ENCODE results near the gene CADM1.

The CADM1 gene

DNA sequence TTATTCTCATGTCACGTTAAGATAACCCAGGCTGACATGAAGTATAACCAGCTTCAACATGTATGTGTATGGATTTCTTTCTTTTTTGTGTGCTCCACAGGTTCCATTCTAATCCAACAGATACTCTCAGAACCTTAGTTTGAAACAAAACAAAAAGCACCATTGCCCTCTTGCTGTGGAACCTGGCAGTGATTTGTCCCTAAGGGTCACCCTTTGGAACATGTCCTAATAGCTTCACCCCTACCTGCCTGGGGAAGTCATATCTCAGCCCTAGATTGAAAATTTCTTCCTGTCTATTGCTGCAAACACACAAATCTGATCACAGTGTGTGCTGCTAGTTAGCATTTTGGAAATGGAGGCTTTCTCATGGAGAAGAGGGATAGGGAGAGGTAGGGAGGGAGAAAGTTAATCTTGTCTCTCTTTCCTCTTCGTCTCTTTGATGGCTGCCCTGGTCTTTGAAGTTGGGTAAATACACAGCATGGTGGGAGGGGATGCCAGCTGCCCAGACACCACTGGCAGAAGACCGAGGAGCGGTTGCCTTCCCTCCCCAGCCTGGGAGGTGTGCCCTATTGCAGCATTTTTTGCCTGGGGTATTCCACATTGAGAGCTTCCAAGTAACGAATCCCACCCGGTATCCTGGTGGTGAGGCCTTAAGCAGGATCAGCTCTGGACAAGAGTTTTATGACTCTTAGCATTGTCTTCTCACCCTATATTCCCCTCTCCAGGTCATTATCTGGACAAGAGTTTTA is 11.6 kb upstream of the CADM1 start:
- DNase-seq (ENCODE audit: low read depth in 2 of 2): no peak

DNA sequence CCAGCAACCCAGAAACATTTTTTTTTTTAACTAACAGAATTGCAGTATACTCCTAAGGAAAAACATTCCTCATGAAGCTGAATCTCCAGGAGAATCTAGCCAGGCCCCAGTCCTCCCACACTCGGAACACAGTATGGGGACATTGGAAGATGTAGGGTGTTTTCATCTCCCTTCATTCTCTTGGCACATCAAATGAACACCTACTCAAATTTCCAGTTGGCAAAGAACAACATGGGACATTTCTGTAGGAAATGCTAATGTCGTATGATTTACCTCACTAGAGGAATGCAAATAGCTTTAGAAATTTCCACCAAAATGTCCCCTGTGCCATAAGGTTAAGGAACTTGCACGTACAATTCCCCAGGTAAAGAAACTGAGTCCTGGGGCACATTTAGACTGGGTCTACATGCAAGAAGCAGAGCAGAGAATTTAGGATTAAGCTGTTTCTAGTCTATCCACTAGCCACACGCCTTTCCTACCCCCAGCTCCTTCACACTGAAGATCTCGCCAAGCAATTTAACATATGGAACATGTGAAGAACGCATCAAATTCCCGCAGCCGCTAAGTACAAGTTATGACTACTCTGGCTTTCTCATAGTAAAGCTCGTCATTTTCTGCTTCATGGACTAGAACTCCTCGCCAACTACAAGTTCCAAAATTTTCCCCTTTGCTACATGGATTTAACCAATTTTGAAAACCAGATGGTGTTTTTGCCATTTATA is 2.9 kb upstream of the CADM1 start:
- DNase-seq (ENCODE audit: low read depth in 2 of 2): no peak

DNA sequence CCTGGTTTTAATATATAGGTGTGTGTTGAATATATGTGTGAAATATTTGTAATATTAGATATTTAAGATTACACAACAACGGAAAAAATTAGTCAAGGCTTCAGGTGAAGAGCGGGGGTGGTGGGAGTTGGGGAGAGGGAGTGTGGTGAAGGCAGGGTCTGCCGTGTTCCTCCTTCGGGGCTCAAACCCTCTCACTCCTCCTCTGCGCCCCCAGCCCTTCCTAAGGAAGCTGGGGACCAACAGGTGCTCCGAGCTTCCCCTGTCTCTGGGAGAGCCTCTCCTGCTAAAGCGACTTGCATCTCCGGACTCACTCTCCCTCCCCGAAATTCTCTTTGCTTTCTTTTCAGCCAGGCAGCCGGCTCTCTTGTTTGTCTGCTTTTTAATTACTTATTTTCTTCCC is 960 bp upstream of the CADM1 start:
- DNase-seq (ENCODE audit: low read depth in 2 of 2): no peak

DNA sequence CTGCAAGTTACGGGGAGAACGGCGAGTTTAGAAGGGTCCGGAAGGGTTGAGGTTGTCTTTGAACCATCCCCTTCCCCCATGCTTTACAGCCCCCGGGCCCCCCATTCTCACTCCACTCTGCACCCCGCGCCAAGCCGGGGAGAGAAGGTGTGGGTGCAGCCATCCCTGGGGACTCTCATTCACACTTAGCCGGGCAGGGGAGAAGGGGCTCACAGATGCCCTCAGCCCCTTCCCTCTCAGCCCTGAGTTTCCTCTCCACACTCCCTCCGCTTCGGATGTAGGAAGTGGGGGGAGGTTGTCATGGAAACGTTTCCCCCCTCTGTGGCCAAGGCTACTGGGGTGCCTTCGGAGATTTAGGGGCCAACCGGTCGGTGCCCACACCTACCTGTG is 334 bp downstream of the CADM1 start:
- DNase-seq (ENCODE audit: low read depth in 2 of 2): no peak

DNA sequence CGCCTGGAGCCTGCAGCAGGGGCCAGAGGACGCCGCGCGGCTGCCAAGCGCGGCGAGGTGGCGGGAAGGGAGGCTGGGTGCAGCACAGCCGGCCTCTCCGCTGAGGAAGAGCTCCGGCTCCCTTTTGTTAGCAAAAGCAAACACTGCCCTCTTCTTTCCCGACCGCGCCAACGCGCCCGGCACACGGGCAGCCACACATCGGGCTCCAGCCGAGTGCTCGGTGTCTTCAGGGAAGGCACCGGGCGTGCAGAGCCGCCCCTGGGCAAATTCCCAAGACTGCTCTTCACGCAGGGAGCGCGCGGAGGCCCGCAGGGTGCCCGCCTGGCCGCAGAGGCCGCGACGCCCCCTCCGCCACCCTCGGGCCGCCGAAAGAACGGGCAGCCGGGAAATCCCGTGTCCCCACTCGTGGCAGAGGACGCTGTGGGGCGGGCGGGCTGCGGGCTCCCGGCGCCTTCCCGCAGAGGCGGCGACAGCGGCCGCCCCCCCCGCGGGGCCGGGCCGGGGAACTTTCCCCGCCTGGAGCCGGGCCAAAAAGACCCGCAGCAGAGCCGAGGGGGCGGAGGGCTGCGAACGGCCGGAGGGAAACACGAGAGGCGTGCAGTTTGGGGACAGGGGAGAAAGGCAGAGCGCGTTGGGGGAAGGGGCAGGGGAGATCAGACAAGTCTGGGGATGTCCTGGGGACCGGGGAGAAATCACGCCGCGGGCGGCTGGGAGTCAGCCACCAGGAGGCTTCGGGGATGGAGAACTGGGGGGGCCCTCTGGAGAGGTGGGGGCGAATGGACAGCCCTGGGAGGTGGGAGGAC is 931 bp downstream of the CADM1 start:
- DNase-seq (ENCODE audit: low read depth in 2 of 2): peak in 1 of 2 donors; percentile 5

DNA sequence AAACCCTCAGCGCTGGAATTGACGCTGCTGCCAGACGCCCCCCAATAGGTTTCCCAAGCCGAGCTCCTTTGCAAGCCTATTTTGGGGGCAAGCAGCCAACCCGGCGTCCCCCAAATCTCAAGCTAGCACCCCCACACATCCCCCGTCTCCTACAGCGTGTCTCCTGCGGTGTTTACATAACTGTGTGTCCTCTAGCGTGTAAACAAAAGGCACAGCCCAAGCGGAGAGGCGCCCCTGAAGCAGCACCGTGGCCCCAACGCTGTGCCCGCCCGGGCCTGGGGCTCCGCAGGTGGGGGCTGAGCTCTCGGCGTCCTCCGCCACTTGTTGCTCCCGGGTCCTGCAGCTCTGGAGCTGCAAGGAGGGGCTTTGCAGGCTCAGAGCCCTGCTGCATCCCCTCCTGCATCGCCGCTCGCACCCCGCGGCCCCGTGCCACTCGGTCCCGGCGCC is 1.6 kb downstream of the CADM1 start:
- DNase-seq (ENCODE audit: low read depth in 2 of 2): no peak

DNA sequence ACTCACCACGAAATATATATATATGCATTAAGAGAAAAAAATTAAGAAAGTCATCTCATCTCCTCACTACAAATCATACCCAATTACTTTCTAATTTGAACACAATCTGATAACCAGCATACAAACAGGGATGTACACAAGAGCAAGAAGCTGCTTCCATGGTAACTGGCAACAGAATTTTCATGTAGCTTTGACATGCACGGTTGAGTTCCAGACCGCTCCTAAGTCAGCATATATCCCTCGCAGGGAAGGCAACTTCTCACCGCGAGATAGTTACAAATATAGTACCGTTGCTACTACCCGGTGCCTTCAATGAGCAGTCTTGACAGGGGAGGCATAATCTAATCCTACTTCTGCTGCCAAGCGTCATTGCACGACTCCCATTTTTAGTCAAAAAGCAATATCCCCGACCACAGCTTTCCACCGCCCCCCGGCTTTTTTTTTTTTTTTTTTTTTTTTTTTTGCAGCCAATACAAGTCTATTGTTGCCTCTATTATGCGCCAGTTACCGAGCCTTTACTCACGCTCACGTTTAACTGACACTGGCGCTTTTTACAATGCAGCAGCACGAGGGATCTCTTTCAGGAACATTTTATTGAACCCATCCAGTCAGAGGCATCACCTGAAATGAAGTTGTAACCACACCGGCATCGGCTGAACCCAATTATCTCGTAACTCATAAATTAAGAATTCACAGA is 2.2 kb downstream of the CADM1 start:
- DNase-seq (ENCODE audit: low read depth in 2 of 2): peak in 1 of 2 donors; percentile 16

DNA sequence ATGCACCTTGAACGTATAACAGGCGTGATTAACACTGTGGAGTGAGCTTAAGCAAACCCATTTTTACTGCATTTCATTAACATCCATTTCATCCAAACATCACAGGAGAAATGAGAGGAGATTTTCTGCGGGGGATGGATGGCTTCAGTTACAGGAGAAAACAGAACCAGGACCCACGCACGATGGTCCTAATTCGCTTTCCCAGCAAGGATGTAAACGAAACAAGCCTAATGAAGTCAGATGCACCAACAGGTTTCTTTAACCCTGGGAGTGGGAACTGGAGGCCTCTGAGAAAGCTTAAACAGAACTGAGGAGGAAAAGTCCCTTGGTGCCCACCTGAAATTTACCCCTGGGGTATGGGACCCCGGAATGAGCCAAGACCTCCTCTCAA is 2.7 kb downstream of the CADM1 start:
- no peak for DNase-seq (ENCODE audit: low read depth in 2 of 2)

DNA sequence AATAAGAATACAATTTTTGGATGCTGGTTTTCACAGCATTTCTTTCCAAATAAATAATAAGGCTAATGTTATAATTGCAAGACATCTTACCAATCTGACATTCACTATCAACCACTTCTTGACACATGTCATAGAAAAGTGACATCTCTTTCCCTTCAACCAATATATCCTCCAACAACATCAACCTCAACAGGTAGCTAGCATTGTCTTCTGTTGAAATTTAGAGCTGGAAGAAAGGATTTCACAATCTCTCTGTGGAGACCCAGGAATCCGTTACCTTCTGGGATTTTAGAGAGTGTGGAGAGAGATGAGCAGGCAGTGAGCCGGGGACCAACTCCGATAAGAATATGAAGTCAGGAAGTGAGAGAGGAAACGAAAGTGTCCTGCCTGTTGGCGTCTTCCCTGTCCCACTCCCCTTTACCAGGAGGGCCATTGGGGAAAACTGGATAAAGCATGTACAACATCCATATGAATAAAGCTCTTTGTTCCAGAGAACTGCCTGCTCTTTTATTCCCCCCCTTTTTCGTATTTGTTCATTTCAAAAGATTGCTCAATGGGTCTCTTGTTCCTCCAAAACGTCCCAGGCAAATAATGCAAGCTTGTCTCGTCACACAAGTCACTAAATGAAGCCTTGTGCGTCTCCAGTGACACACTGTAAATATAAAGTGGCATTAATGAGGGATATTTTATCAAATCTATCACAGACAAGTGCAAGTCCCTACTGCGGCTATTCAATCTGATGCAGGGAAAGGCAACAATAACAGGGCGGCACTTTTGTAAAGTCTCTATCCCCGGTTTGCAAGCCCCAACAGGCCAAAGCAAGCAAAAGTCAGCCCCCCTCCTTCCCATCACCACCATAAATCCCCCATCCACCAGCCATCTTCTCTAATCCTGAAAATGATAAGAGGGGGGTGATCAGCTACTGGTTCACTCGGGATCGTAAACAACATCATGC is 3.4 kb downstream of the CADM1 start:
- no peak for DNase-seq (ENCODE audit: low read depth in 2 of 2)

DNA sequence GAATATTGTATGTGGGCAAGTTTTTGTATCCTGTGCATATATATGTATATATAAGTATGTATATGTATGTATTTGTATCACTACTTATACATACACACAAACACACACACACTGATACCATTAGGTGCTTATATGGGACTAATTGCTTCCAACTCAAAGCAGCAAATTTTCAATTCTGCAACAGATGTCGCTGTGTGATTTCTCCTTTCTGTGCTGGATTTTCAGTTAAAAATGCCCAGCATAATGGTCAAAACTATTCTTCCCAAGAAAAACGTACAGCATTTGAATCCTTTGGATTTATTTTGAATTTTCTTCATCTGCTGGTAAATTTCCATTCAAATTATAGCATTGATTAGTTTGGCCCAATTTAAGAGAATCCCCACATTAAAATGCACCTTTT is 4.3 kb downstream of the CADM1 start:
- DNase-seq (ENCODE audit: low read depth in 2 of 2): no peak

DNA sequence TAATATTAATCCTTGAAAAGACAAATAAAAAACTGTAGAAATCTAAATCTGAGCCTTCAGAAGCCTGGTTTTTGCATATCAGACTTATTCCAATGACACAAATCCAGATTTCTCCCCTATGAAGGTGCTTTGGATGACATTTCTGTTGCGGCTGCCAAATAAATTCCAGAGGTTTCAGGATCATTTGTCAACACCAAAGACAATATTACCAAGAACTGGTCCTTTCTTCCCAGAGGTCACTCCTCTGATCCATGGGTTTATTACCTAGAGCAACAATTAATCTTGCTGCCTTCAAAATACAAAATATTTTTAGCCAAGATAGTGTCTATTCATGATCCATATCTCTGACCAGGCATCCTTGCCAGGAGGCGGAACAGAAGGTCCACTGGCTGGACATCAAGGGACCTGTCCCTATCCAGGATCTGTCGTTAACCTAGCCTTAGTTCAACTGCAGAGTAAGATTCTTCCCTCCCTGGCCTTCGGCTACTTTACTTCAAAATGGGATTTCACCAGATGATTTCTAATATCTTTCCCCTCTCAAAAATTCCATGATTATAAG is 4.9 kb downstream of the CADM1 start:
- no peak for DNase-seq (ENCODE audit: low read depth in 2 of 2)

DNA sequence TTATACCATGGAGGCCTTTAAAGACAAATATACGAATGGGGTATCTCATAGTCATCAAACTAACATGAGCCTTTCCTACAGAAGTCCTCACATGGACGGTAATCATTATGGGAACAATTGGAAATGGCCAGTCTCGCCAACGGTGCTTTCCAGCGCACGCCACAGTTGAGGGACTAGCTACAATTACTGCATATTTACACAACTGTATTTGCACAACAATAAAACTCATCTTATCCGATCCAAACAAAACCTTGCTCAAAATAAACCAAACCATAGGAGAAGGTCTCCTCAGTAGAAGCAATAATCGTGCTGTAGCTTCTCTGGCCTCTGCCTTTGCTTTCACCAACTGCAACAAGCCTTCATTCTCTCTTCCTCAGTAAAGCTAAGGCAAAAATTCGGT is 5.9 kb downstream of the CADM1 start:
- DNase-seq (ENCODE audit: low read depth in 2 of 2): no peak

DNA sequence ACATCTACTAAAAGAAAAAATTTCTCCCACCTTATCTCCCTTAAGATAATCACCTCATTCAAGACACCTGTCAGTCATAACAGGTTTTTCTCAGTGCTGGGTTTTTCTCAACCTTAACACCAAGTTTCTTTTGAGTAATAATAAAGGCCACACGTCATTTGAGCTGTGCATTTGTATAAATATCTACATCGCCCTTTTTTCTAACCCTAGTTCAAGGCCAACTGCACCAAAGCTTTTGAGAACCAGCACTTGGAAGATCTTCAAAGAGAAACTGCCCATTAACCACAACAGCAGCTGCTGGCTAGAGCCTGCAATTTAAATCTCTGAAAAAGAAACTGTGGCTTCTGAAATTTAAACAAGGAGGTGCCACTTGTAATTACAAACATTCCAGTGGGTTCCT is 6.9 kb downstream of the CADM1 start:
- no peak for DNase-seq (ENCODE audit: low read depth in 2 of 2)

DNA sequence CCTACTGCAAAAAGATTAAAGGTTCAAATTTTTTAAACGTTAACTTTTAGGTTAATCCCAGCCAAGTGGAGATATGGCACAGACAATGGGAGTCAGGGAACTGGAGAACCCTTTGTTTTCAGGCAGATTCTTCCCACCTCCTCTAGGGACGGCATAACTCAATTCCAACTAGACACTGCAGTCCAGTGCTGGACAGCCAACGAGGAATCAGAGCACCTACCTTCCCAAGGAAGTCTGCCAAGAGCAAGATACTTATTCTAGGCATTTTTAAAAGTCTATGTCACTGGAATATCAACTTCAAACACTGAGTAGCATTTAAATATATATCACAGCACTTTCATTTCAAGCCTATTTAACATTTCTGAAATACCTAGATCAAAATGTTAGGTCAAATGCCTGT is 7.3 kb downstream of the CADM1 start:
- DNase-seq (ENCODE audit: low read depth in 2 of 2): no peak

DNA sequence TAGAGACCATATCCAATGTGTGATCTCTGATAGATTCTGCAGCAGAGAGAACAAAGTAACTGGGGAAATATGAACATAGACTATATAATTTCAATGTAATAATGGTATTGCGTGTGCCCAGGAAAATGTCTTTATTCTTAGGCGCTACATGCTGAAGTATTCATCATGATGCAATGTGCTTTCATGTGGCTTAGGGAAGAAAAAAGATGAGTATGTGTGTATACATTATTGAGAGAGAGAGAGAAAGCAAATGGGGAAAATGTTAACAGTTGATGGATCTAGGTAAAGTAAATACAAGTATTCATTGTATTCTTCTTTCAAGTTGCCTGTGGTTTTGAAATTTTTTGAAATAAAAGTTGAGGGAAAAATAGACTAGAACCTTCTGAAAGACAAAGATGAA is 10.3 kb downstream of the CADM1 start:
- no peak for DNase-seq (ENCODE audit: low read depth in 2 of 2)

DNA sequence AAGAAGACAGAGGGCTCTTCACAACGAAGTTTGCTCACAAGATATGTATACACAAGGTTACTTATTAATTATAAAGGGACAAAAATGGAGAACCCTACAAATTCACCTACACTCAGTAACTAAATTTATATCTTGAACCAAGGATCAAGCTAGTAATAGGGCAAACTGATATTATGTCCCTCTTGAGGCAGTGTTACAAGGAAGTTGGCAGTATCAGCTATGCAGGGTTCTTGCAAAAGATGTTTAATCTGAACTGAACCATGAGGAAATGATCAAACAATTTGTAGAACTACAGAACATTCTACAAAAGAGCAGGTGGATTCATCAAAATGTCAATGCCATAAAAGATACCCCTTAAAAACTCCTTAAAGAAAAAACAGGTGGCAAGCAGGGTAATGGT is 10.7 kb downstream of the CADM1 start:
- DNase-seq (ENCODE audit: low read depth in 2 of 2): no peak

DNA sequence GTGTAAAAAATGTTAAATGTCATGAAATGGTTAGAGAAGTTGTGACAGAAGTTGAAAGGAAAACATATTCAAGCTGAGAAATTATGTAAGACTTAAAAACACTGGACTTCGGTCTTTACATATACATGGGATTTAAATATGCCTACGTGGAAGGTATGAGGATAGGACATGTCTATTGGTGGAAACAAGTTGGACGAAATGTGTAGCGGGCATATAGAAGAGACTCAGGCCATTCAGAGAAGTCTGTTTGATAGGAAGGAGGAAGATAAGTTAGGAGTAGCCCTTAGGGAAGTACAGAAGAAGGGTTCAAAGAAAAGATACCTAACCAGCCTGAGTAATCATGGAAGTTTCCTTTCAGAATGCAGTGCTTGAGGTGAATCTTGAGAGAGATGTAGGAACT is 14.7 kb downstream of the CADM1 start:
- DNase-seq (ENCODE audit: low read depth in 2 of 2): no peak

DNA sequence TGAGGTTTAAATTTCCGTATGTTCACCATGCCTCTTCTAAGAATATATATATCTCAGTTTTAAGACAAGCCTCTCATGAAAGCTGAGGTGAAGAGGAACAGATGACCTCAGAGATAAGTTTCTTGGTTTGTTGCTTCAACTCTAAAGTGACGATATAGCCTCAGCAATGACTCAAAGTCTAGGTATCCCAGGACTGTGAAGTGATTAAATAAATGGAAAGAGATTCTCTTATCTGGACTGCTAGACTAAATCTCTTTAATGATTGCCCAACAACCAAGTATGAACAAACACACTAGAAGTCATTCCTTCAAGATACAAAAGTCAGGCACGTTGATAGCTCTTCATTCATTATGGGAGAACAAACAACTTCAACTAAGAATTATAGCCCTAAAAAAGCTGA is 15.3 kb downstream of the CADM1 start:
- no peak for DNase-seq (ENCODE audit: low read depth in 2 of 2)

DNA sequence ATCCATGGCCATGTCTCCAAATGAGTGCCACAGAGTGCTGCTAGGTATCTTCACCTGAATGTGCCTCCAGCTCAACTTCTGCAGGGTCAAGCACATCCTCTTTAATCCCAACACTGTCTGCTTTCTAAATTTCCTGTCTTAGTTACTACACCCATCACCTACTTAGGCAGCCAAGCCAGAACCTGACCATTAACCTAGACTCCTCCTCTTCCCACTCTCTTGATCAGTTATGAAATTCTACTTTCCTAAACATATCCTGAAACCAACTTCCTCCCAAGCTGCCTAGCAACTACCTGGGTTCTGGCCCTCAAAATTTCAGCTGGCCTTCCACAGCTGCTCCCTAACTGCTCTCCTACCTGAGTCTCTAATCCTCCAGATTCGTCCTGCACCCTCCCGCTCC is 22.7 kb downstream of the CADM1 start:
- no peak for DNase-seq (ENCODE audit: low read depth in 2 of 2)

DNA sequence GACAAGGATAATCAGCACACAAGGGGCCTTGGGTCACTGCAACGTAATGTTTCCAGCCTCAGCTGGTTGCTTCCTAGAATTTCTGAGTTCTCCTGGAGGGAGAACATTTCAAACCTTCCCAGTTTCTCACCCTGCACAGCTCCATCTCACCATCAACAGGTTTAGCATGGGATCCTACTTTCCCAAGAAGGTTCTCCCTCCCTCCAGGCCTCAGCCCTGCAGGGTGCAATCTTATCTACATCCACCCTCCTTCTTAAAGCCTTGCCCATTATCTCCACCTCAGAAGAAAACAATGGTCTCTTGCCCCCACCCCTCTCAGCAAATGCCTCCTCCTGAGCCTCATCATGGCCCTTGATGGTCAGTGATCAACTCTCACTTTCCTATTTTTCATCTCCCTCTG is 23.6 kb downstream of the CADM1 start:
- DNase-seq (ENCODE audit: low read depth in 2 of 2): no peak

DNA sequence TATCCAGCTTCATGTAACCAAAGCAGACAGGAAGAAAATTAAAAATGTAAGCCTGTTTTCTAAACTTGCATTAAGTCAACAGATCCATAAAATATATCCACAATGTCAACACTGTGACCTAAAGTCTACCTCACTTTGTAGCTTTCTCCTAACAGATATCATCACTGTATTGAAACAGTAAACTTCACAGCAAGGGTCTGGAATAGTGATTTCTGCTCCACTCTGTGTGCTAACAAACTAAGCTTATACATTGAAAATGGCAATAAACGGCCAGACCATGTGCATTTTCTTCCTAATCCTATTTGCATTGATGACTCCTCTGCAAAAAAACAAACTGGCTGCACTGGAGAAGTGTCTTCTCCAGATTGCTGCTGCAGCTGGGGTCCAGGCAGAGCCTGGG is 26.8 kb downstream of the CADM1 start:
- no peak for DNase-seq (ENCODE audit: low read depth in 2 of 2)

Measured in stimulated activated CD4-positive, alpha-beta T cell treated with anti-CD3 and anti-CD28 coated beads, Interleukin-4, amount 100 ng/mL, for 48 hours (primary cell).